DOHH2 (cell line): ENCODE data around the gene C1orf174.

Source experiments
- H3F3A ChIP-seq: fragments of 200-600 bp; sonication (generic), shearing (Covaris generic); 2 replicates; pipeline ENCODE4 v1.6.0; 2016; ENCODE audit warnings: antibody characterized with exemption, mild to moderate bottlenecking; ENCODE audit not compliant: control insufficient read depth, insufficient read depth
- H3K27ac ChIP-seq: fragments of 200-600 bp; sonication (generic); 2 replicates; pipeline ENCODE4 v1.5.1; 2014; ENCODE audit warnings: low read depth, mild to moderate bottlenecking, low read length, moderate library complexity
- H3K27me3 ChIP-seq: fragments of 200-600 bp; sonication (generic); 2 replicates; pipeline ENCODE4 v1.6.1; 2014; ENCODE audit warnings: mild to moderate bottlenecking, low read length, mixed read lengths; ENCODE audit not compliant: control insufficient read depth
- H3K36me3 ChIP-seq: fragments of 200-600 bp; sonication (generic); 2 replicates; pipeline ENCODE4 v1.6.1; 2014; ENCODE audit warnings: mild to moderate bottlenecking, low read length, moderate library complexity, mixed read lengths; ENCODE audit not compliant: control insufficient read depth
- H3K4me1 ChIP-seq: fragments of 200-600 bp; sonication (generic); 2 replicates; pipeline ENCODE4 v1.6.1; 2014; ENCODE audit warnings: mild to moderate bottlenecking, low read length, mixed read lengths; ENCODE audit not compliant: control insufficient read depth
- H3K4me2 ChIP-seq: fragments of 200-600 bp; sonication (generic); 2 replicates; pipeline ENCODE4 v1.6.0; 2014; ENCODE audit warnings: mild to moderate bottlenecking, low read length, moderate library complexity
- H3K4me3 ChIP-seq: fragments of 200-600 bp; sonication (generic); 2 replicates; pipeline ENCODE4 v1.5.1; 2014; ENCODE audit warnings: mild to moderate bottlenecking, low read length, mixed read lengths
- H3K79me2 ChIP-seq: fragments of 200-600 bp; sonication (generic); 2 replicates; pipeline ENCODE4 v1.6.1; 2014; ENCODE audit warnings: mild to moderate bottlenecking, low read length, mixed read lengths; ENCODE audit not compliant: control insufficient read depth
- H3K9me2 ChIP-seq: fragments of 200-600 bp; sonication (generic); replicated peaks from 2 replicates; pipeline ENCODE4 v1.6.1; 2014; ENCODE audit warnings: mild to moderate bottlenecking, low read length, mixed read lengths; ENCODE audit not compliant: control insufficient read depth
- H3K9me3 ChIP-seq: fragments of 200-600 bp; sonication (generic); 2 replicates; pipeline ENCODE4 v1.6.1; 2014; ENCODE audit warnings: antibody characterized with exemption, low read length, mixed read lengths; ENCODE audit not compliant: control insufficient read depth, insufficient read depth
- H4K20me1 ChIP-seq: fragments of 200-600 bp; sonication (generic); 2 replicates; pipeline ENCODE4 v1.6.0; 2014; ENCODE audit warnings: low read depth, mild to moderate bottlenecking, antibody characterized with exemption, low read length, moderate library complexity; ENCODE audit not compliant: control insufficient read depth, insufficient read depth
- EZH2phosphoT487 ChIP-seq: fragments of 200-600 bp; sonication (generic); IDR thresholded peaks from 2 replicates; pipeline ENCODE4 v1.6.1; 2017; ENCODE audit warnings: borderline replicate concordance, mild to moderate bottlenecking, antibody characterized with exemption, low read length, moderate library complexity, mixed read lengths
- TF ChIP-seq, protein P1 (sequence below): fragments of 200-600 bp; sonication (generic); IDR thresholded peaks from one replicate; pipeline ENCODE4 v1.5.1; 2014; ENCODE audit warnings: antibody characterized with exemption, mild to moderate bottlenecking, low read depth, low read length; ENCODE audit not compliant: poor library complexity, severe bottlenecking

Gene C1orf174

GRCh38 chr1:3847081-3847480, 53.0 kb downstream of the C1orf174 start:
- Histone ChIP-seq H3K4me1 (peaks cover 39% of the 10 kb centered on the region), H3K79me2 (no peaks in the 10 kb centered on the region), H3K27me3 (no peaks in the 10 kb centered on the region), H3K9me2 (no peaks in the 10 kb centered on the region), H4K20me1 (no peaks in the 10 kb centered on the region), H3K27ac (no peak overlapping the region), H3K9me3 (no peaks in the 10 kb centered on the region), H3K36me3 (peaks cover 58% of the 10 kb centered on the region), H3F3A (peaks cover 8% of the 10 kb centered on the region), H3K4me3 (no peak overlapping the region), H3K4me2 (no peak overlapping the region)
- TF ChIP-seq EZH2phosphoT487 = no peak
- TF ChIP-seq, protein P1, sequence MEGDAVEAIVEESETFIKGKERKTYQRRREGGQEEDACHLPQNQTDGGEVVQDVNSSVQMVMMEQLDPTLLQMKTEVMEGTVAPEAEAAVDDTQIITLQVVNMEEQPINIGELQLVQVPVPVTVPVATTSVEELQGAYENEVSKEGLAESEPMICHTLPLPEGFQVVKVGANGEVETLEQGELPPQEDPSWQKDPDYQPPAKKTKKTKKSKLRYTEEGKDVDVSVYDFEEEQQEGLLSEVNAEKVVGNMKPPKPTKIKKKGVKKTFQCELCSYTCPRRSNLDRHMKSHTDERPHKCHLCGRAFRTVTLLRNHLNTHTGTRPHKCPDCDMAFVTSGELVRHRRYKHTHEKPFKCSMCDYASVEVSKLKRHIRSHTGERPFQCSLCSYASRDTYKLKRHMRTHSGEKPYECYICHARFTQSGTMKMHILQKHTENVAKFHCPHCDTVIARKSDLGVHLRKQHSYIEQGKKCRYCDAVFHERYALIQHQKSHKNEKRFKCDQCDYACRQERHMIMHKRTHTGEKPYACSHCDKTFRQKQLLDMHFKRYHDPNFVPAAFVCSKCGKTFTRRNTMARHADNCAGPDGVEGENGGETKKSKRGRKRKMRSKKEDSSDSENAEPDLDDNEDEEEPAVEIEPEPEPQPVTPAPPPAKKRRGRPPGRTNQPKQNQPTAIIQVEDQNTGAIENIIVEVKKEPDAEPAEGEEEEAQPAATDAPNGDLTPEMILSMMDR = no peak

- peaks cover 39% of the 10 kb centered on the region for H3K4me1 ChIP-seq
- H3K27ac ChIP-seq = no peak overlapping the region
- H3K27me3 ChIP-seq = no peaks in the 10 kb centered on the region
- H4K20me1 ChIP-seq = no peaks in the 10 kb centered on the region
- H3F3A ChIP-seq = peaks cover 8% of the 10 kb centered on the region
- no peak for TF ChIP-seq EZH2phosphoT487
- TF ChIP-seq, protein P1 = no peak
- no peaks in the 10 kb centered on the region for H3K9me3 ChIP-seq
- H3K4me3 ChIP-seq = no peak overlapping the region
- H3K36me3 ChIP-seq = peaks cover 58% of the 10 kb centered on the region
- no peaks in the 10 kb centered on the region for H3K9me2 ChIP-seq
- H3K79me2 ChIP-seq = no peaks in the 10 kb centered on the region
- H3K4me2 ChIP-seq = no peak overlapping the region
Measured at GRCh38 chr1:3846541-3846940, 53.5 kb downstream of the C1orf174 start.

DNA sequence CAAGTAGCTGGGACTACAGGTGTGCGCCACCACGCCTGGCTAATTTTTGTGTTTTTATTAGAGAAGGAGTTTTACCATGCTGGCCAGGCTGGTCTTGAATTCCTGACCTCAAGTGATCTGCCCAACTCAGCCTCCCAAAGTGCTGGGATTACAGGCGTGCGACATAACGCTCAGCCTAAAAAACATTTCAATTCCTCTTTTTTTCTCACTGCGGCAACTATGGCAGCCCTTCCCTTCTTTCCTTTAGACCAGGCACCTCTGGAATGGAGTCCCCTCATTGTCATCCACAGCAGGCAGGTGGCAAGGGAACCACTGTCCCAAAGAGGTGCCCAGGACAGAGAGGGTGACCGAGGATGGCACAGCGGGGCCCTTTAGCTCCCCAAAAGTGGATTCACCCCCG, 57.2 kb downstream of the C1orf174 start:
- Histone ChIP-seq H3K27me3 (no peaks in the 10 kb centered on the region), H3K4me3 (no peak overlapping the region), H3K4me2 (no peak overlapping the region), H3K4me1 (peaks cover 49% of the 10 kb centered on the region), H3K36me3 (peaks cover 65% of the 10 kb centered on the region), H3K79me2 (no peaks in the 10 kb centered on the region), H3K9me3 (no peaks in the 10 kb centered on the region), H4K20me1 (no peaks in the 10 kb centered on the region), H3K27ac (no peak overlapping the region), H3F3A (peaks cover 10% of the 10 kb centered on the region), H3K9me2 (no peaks in the 10 kb centered on the region)
- TF ChIP-seq, protein P1 = no peak
- no peak for TF ChIP-seq EZH2phosphoT487

GRCh38 chr1:3841491-3841890, 58.6 kb downstream of the C1orf174 start:
- H3K27ac ChIP-seq = no peak overlapping the region
- peaks cover 64% of the 10 kb centered on the region for H3K36me3 ChIP-seq
- H3K4me2 ChIP-seq = no peak overlapping the region
- H3K9me3 ChIP-seq = no peaks in the 10 kb centered on the region
- no peak overlapping the region for H3K4me3 ChIP-seq
- H3K79me2 ChIP-seq = no peaks in the 10 kb centered on the region
- H3F3A ChIP-seq = peaks cover 10% of the 10 kb centered on the region
- no peaks in the 10 kb centered on the region for H4K20me1 ChIP-seq
- H3K27me3 ChIP-seq = no peaks in the 10 kb centered on the region
- H3K9me2 ChIP-seq = no peaks in the 10 kb centered on the region
- peaks cover 46% of the 10 kb centered on the region for H3K4me1 ChIP-seq
- TF ChIP-seq, protein P1 = no peak
- TF ChIP-seq EZH2phosphoT487 = no peak
